Activated T-cell treated with anti-CD3 and anti-CD28 coated beads, Interleukin-2, amount 50 U/mL, for 24 hours (primary cell): Measurements from ENCODE around the gene MAD1L1.

Source experiments
- DNase-seq: peaks from one replicate; pipeline ENCODE4 v3.0.0-alpha.2; 2020
- H3K27ac Mint-ChIP-seq: 2 replicates; pipeline ENCODE4 v1.8.0; 2020; ENCODE audit warnings: mild to moderate bottlenecking, mixed read lengths
- H3K27me3 Mint-ChIP-seq: 2 replicates; pipeline ENCODE4 v1.8.0; 2020; ENCODE audit warnings: mixed read lengths
- H3K36me3 Mint-ChIP-seq: 2 replicates; pipeline ENCODE4 v1.8.0; 2020; ENCODE audit warnings: low read depth, mixed read lengths
- H3K4me1 Mint-ChIP-seq: 2 replicates; pipeline ENCODE4 v1.8.0; 2020; ENCODE audit warnings: low read depth, mixed read lengths
- H3K4me3 Mint-ChIP-seq: 2 replicates; pipeline ENCODE4 v1.8.0; 2020; ENCODE audit warnings: mild to moderate bottlenecking, moderate library complexity, mixed read lengths
- H3K9me3 Mint-ChIP-seq: 2 replicates; pipeline ENCODE4 v1.8.0; 2020; ENCODE audit warnings: mixed read lengths

MAD1L1 gene

DNA sequence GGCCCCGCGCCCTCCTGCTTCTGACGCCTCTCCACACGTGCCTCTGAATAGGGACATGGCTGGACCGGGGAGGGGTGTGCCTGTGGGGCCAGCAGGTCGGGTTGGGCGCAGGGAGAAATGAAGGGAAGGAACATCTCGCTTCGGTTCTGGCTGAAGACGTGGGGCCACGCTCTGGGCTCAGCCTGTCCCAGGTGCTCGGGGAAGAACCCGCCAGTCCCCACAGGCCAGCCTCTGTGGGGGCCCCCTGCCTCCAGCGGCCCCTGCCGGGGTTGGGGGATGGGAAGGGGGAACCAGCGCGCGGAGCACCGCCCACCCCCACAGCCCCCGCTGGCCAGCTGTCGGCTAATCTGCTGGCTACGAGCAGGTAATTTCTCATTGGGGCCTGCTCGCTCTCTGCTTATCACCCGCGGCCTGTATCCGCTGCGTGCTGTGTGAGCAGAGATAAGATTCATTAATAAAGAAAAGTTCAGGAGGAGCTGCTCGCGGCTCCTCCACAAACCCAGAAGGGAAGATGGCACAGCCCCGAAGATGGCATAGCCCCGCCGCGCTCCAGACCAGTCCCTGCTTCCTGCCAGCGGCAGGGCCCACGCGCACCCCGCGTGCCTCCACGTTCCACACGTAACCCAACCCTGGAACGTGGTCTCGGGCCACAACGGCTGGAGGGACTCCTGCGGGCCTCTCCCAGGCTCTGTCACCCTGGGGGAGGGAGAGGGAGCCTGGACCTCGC, 376.4 kb downstream of the MAD1L1 start:
- Mint-ChIP-seq H3K9me3 (no peaks in the 10 kb centered on the region), H3K4me1 (peaks cover 20% of the 10 kb centered on the region), H3K27ac (no peak overlapping the region), H3K4me3 (no peak overlapping the region), H3K36me3 (no peaks in the 10 kb centered on the region), H3K27me3 (no peaks in the 10 kb centered on the region)
- DNase-seq, result no peak

GRCh38 chr7:1855725-1856160, 377.0 kb downstream of the MAD1L1 start:
- no peak overlapping the region for H3K4me3 Mint-ChIP-seq

DNA sequence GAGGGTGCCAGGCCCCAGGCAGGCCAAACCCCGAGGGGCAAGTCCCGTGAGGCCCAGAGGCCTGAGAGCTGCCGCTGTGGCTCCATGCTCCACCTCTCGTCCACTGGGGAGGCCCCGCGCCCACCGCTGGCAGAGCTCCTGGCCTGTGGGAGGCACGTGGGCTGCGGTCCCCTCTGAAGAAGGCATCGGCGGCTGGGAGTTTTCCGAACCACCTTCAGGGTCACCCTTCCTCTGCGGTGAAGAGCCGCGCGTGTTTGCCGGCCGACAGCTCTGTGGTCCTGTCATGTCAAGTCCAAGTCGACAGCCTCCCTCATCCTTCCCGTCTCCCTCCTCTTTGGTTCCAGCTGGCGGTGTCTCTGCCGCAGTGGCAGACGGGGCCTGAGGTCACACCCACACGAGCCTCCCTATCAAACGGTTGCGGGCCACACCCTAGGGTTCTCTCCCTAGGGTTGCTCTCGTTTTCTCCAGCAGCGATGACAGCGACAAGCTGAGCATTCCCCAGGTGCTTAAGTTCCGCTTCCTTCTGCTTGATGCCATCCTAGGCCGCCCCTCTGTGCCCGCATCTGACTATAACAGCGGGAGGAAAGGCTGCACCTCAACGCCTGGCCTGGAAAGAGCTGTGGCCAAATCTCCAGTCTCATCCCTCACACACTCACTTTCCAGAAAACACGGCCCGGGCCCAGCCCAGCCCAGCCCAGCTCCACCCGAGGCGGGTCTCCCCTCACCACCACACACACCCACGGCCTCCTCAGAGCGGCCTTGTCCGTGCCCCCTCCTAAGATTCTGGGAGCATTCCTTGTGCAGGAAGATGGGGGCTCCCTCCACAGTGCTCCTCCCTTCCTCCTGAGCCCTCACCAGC, 377.6 kb downstream of the MAD1L1 start:
- Mint-ChIP-seq H3K36me3 (no peaks in the 10 kb centered on the region), H3K27ac (peak overlapping the region; percentile 63), H3K4me1 (peaks cover 20% of the 10 kb centered on the region), H3K27me3 (no peaks in the 10 kb centered on the region), H3K9me3 (no peaks in the 10 kb centered on the region), H3K4me3 (no peak overlapping the region)
- no peak for DNase-seq

More at GRCh38 chr7:1855725-1856160, 377.0 kb downstream of the MAD1L1 start:
- H3K4me1 Mint-ChIP-seq, result peaks cover 20% of the 10 kb centered on the region
- H3K9me3 Mint-ChIP-seq, result no peaks in the 10 kb centered on the region
- H3K36me3 Mint-ChIP-seq, result no peaks in the 10 kb centered on the region
- DNase-seq, result no peak
- no peaks in the 10 kb centered on the region for H3K27me3 Mint-ChIP-seq
- peak overlapping the region; percentile 29 for H3K27ac Mint-ChIP-seq

DNA sequence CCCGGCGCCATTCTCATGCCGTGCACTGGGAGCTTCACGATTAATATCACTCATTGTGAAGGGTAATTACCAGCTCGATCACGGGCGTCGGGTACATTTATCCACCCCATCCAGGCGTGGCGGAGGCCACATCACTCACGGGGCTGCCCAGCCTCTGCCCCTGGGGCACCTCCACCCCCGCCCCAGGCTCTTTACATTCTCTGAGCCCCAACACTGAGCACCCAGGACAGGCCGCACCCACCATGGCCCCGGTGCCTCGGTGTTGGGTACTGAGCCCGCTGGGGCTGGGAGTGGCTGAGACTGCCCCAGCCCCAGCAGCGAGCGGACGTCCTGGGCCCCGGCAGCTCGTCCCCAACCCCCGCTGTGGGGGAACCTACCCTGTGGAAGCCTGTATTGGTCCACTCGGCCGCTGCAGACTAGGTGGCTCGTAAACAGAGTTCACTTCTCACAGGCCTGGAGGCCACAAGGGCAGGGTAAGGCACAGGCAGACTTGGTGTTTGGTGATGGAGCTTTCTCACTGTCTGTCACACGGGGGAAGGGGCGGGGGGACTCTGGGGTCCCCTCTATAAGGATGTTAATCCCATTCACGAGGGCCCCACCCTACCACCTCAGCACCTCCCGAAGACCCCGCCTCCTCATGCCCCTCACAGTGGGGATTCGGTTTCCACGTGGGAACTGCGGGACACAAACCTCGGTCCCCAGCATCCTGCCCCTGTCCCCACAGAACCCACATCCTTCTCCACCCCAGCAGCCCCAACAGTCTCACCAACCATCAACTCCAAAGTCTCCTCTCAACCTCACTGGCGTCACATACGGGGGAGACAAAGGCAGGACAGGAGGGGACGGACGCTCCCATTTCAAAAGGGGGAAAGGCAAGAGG, 378.5 kb downstream of the MAD1L1 start:
- H3K36me3 Mint-ChIP-seq, result no peaks in the 10 kb centered on the region
- no peaks in the 10 kb centered on the region for H3K9me3 Mint-ChIP-seq
- H3K27me3 Mint-ChIP-seq, result no peaks in the 10 kb centered on the region
- peaks cover 20% of the 10 kb centered on the region for H3K4me1 Mint-ChIP-seq
- H3K4me3 Mint-ChIP-seq, result no peak overlapping the region
- H3K27ac Mint-ChIP-seq, result peak overlapping the region; percentile 63
- DNase-seq, result no peak

DNA sequence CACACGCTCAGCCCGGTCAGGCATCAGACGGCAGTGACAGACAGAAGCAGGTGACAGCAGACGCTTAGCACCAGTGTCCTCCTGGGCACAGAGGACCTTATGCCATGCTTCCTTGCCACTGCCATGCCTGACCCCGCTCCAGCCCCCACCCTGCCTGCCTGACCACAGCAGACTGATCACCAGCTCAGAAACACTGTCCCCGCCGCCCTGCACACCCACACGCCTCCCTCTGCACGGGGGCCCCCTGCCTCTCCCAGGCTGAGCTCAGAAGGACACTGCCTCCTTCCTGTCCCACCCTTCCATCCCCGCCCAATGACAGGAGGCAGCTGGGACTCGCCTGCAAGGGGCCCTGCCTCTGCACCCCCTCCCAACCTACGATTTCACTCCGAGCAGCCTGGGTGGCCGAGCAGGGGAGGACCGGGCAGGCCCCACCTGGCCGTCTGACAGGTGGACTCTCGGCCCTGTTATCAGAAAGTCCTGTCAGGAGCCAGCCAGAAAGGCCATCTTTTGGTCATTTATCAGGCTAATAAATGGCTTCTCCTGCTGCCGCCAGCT, 379.2 kb downstream of the MAD1L1 start:
- Mint-ChIP-seq H3K9me3 (no peaks in the 10 kb centered on the region), H3K27me3 (no peaks in the 10 kb centered on the region), H3K36me3 (peaks cover 3% of the 10 kb centered on the region), H3K27ac (no peak overlapping the region), H3K4me1 (peaks cover 20% of the 10 kb centered on the region), H3K4me3 (no peak overlapping the region)
- DNase-seq, result no peak

GRCh38 chr7:1852517-1853430, 380.0 kb downstream of the MAD1L1 start:
- Mint-ChIP-seq H3K36me3 (peaks cover 4% of the 10 kb centered on the region), H3K27ac (no peak overlapping the region), H3K4me1 (peaks cover 18% of the 10 kb centered on the region), H3K9me3 (no peaks in the 10 kb centered on the region), H3K4me3 (no peak overlapping the region), H3K27me3 (no peaks in the 10 kb centered on the region)
- DNase-seq, result no peak

- H3K27ac Mint-ChIP-seq, result no peak overlapping the region
- no peaks in the 10 kb centered on the region for H3K9me3 Mint-ChIP-seq
- no peak overlapping the region for H3K4me3 Mint-ChIP-seq
- H3K36me3 Mint-ChIP-seq, result peaks cover 9% of the 10 kb centered on the region
- no peaks in the 10 kb centered on the region for H3K27me3 Mint-ChIP-seq
- H3K4me1 Mint-ChIP-seq, result peaks cover 18% of the 10 kb centered on the region
- no peak for DNase-seq
These were observed 380.8 kb downstream of the MAD1L1 start for GRCh38 chr7:1851721-1852516.

DNA sequence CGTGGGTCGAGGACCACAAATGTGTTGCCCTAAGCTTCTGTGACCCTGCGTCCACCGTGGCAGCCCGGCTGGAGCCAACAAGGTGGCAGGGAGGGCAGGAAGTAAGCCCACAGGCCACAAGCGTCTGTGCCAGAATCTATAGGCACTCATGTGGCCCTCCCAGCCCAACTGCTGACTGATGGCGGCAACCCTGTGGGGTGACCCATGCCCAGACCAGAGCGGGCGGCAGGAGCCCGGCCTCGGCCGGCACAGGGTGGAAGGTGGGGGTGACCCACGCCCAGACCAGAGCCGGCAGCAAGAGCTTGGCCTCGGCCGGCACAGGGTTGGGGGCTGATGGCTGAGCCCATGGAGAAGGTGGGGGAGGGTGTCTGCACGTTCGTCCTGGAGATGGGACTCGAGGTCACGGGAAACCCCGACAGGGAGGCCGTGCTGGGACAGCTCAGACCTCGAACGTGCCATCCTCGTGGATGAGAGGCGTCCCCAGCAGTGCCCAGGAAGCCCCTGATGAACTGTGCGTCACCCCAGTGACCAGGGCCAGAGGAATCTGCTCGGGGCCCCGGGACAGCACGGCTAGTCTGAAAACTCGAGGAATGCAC, 381.7 kb downstream of the MAD1L1 start:
- Mint-ChIP-seq H3K4me1 (peaks cover 17% of the 10 kb centered on the region), H3K4me3 (no peak overlapping the region), H3K9me3 (no peaks in the 10 kb centered on the region), H3K27ac (no peak overlapping the region), H3K36me3 (peaks cover 14% of the 10 kb centered on the region), H3K27me3 (no peaks in the 10 kb centered on the region)
- DNase-seq, result no peak

GRCh38 chr7:1850111-1850975, 382.4 kb downstream of the MAD1L1 start:
- Mint-ChIP-seq H3K4me1 (peaks cover 10% of the 10 kb centered on the region), H3K27me3 (no peaks in the 10 kb centered on the region), H3K36me3 (peaks cover 15% of the 10 kb centered on the region), H3K9me3 (no peaks in the 10 kb centered on the region), H3K4me3 (no peak overlapping the region), H3K27ac (no peak overlapping the region)
- no peak for DNase-seq

GRCh38 chr7:1849351-1850041, 383.2 kb downstream of the MAD1L1 start:
- Mint-ChIP-seq H3K4me1 (peaks cover 1% of the 10 kb centered on the region), H3K36me3 (peaks cover 19% of the 10 kb centered on the region), H3K4me3 (no peak overlapping the region), H3K27ac (no peak overlapping the region), H3K9me3 (no peaks in the 10 kb centered on the region), H3K27me3 (no peaks in the 10 kb centered on the region)
- DNase-seq, result no peak

DNA sequence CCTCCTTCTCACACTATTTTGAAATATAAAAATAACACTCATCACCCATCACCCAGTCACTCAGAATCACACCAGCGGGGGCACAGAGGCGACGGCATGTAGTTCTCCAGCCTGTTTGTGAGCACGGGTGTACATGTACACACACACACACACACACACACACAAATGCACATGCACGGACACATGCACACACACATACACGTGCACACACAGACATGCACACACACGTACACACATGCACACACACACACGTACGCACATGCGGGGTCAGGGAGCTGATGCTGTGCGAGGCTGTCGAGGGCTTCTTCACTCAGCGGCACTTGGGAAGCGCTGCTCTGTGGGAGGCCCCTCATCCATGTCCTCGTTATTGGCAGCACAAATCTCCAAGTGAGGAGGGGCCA, 383.8 kb downstream of the MAD1L1 start:
- Mint-ChIP-seq H3K27ac (no peak overlapping the region), H3K4me3 (no peak overlapping the region), H3K9me3 (no peaks in the 10 kb centered on the region), H3K36me3 (peaks cover 19% of the 10 kb centered on the region), H3K4me1 (no peaks in the 10 kb centered on the region), H3K27me3 (no peaks in the 10 kb centered on the region)
- DNase-seq, result no peak
